GM18526 (cell line): ENCODE measurements around the gene KHDRBS1.

Experiments used
- POLR2A ChIP-seq: IDR thresholded peaks from 3 replicates; pipeline ENCODE4 v1.6.1; 2011; ENCODE audit not compliant: insufficient read length; ENCODE audit errors: extremely low read depth

Gene KHDRBS1

GRCh38 chr1:32074841-32075240 lies 61.2 kb downstream of the KHDRBS1 start:
- TF ChIP-seq POLR2A, result no peak

- TF ChIP-seq POLR2A, result no peak
Measured at GRCh38 chr1:32077451-32077850, 63.8 kb downstream of the KHDRBS1 start.

DNA sequence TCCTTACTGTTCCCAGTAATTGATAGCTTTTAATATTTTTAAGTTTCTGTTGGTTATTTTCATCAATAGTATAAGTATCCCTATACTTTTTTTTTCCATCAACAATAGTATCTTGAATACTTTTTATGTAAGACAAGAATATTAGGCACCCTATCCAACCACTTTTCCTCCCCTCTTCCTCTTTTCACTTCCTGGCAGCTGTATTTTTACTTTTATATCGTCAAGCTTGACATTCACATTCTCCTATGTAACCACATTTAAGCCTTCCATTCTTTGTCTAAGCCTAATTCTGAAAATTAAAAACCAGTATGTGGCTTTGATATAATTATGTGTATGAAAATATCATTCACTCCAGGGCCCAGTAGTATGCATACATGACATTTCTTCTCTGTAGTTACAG lies 68.4 kb downstream of the KHDRBS1 start:
- TF ChIP-seq POLR2A, result no peak

DNA sequence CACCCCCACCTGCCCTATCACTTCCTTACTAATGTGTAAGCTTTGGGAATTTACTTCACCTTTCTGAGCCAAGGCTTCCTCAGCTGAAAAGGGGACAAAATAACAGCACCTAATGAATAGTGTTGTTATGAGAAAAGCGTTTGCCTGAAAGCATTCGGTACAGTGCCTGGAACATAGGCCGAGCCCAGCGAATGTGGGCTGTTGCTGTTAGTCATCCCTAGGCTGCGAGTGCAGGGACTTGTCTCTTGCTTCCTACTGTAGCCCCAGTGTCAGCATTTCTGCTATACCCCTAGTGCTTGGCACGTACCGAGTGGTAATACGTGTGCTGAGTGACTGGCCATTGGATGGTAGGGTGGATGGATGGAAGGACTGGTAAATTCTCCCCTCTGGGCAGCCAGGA lies 77.5 kb downstream of the KHDRBS1 start:
- TF ChIP-seq POLR2A, result no peak

DNA sequence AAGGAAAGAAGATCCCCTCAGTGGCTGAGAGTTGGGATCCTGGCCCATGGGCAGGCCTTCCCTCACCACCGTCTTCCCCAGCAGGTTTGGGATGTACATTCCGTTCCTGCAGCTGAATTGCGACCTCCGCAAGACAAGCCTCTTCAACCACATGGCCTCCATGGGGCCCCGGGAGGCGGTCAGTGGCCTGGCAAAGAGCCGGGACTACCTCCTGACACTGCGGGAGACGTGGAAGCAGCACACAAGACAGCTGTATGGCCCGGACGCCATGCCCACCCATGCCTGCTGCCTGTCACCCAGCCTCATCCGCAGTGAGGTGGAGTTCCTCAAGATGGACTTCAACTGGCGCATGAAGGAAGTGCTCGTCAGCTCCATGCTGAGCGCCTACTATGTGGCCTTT lies 77.9 kb downstream of the KHDRBS1 start:
- TF ChIP-seq POLR2A, result no peak
